HG03025 (cell line): Measurements from ENCODE around the gene ABCG5.

Experiments used
- ATAC-seq: cut with Tn5 transposase; IDR thresholded peaks from one replicate; pipeline ENCODE4 v1.9.1; 2021; ENCODE audit warnings: mild to moderate bottlenecking, moderate library complexity; ENCODE audit not compliant: unreplicated experiment, low FRiP score

The ABCG5 gene

GRCh38 chr2:43812947-43813346, 25.7 kb downstream of the ABCG5 start:
- ATAC-seq, result no peak

GRCh38 chr2:43812006-43812405, 26.6 kb downstream of the ABCG5 start:
- no peak for ATAC-seq

- no peak for ATAC-seq
Measured at GRCh38 chr2:43810888-43811287, 27.8 kb downstream of the ABCG5 start.

GRCh38 chr2:43810452-43810851, 28.2 kb downstream of the ABCG5 start:
- no peak for ATAC-seq

- no peak for ATAC-seq
Measured at GRCh38 chr2:43806719-43807031, 32.0 kb downstream of the ABCG5 start.

- ATAC-seq, result no peak
Measured at GRCh38 chr2:43803113-43803512, 35.5 kb downstream of the ABCG5 start.

- no peak for ATAC-seq
Measured at GRCh38 chr2:43802135-43802534, 36.5 kb downstream of the ABCG5 start.

- ATAC-seq, result no peak
Measured at GRCh38 chr2:43800894-43801293, 37.7 kb downstream of the ABCG5 start.

- ATAC-seq, result no peak
Measured at GRCh38 chr2:43798300-43798699, 40.3 kb downstream of the ABCG5 start.

- ATAC-seq, result no peak
Measured at GRCh38 chr2:43796206-43796605, 42.4 kb downstream of the ABCG5 start.

- no peak for ATAC-seq
Measured at GRCh38 chr2:43794956-43795355, 43.7 kb downstream of the ABCG5 start.

- ATAC-seq, result no peak
Measured at GRCh38 chr2:43792653-43793052, 46.0 kb downstream of the ABCG5 start.

- no peak for ATAC-seq
Measured at GRCh38 chr2:43791035-43791765, 47.4 kb downstream of the ABCG5 start.

- ATAC-seq, result no peak
Measured at GRCh38 chr2:43790147-43790546, 48.5 kb downstream of the ABCG5 start.

- ATAC-seq, result no peak
Measured at GRCh38 chr2:43788646-43789045, 50.0 kb downstream of the ABCG5 start.

- ATAC-seq, result no peak
Measured at GRCh38 chr2:43787895-43788294, 50.7 kb downstream of the ABCG5 start.

GRCh38 chr2:43778233-43778632, 60.4 kb downstream of the ABCG5 start:
- no peak for ATAC-seq

GRCh38 chr2:43777306-43777926, 61.2 kb downstream of the ABCG5 start:
- no peak for ATAC-seq

- no peak for ATAC-seq
Measured at GRCh38 chr2:43776324-43776723, 62.3 kb downstream of the ABCG5 start.

GRCh38 chr2:43774617-43775016, 64.0 kb downstream of the ABCG5 start:
- no peak for ATAC-seq

GRCh38 chr2:43773876-43774613, 64.6 kb downstream of the ABCG5 start, which contains the start of gene DYNC2LI1:
Gene DYNC2LI1, plus strand, starts transcription at chr2:43774039. Its CDS starts 100 bp downstream, at chr2:43774139.
- ATAC-seq, result peak; percentile 97

GRCh38 chr2:43766006-43766405, 72.6 kb downstream of the ABCG5 start:
- ATAC-seq, result no peak
